H9 (cell line): ENCODE measurements around the gene BEND5. TPM values are rescaled to one million over a fixed set of nuclear protein-coding genes. Genes with fewer than 3 reads are reported as not detected.

Experiments
- DNase-seq: peaks from one replicate; pipeline ENCODE4 v3.0.0-alpha.2; 2017
- H2AFZ ChIP-seq: one replicate; pipeline ENCODE4 v1.6.1; 2013; ENCODE audit warnings: mild to moderate bottlenecking, low read length, control low read depth, moderate library complexity
- H2AK5ac ChIP-seq: 2 replicates; pipeline ENCODE4 v1.6.1; 2013; ENCODE audit warnings: low read length, control low read depth, mixed read lengths; ENCODE audit not compliant: insufficient read length
- H2BK120ac ChIP-seq: one replicate; pipeline ENCODE4 v1.6.1; 2013; ENCODE audit warnings: low read depth, mild to moderate bottlenecking, low read length, control low read depth, inconsistent platforms; ENCODE audit not compliant: poor library complexity, severe bottlenecking
- H2BK12ac ChIP-seq: 2 replicates; pipeline ENCODE4 v1.6.1; 2013; ENCODE audit warnings: low read length, control low read depth, mixed read lengths, low read depth; ENCODE audit not compliant: insufficient read length
- H2BK15ac ChIP-seq: 2 replicates; pipeline ENCODE4 v1.6.1; 2013; ENCODE audit warnings: low read depth, low read length, control low read depth
- H2BK20ac ChIP-seq: one replicate; pipeline ENCODE4 v1.6.1; 2013; ENCODE audit warnings: low read depth, mild to moderate bottlenecking, low read length, control low read depth, inconsistent platforms; ENCODE audit not compliant: poor library complexity, severe bottlenecking
- H2BK5ac ChIP-seq: 2 replicates; pipeline ENCODE4 v1.6.1; 2013; ENCODE audit warnings: low read length, control low read depth, mixed read lengths; ENCODE audit not compliant: insufficient read length
- H3K14ac ChIP-seq: 2 replicates; pipeline ENCODE4 v1.6.1; 2013; ENCODE audit warnings: low read length, control low read depth; ENCODE audit not compliant: insufficient read depth
- H3K18ac ChIP-seq: 2 replicates; pipeline ENCODE4 v1.6.1; 2013; ENCODE audit warnings: low read depth, mild to moderate bottlenecking, mixed read lengths, low read length, control low read depth; ENCODE audit not compliant: insufficient read length
- H3K23ac ChIP-seq: 2 replicates; pipeline ENCODE4 v1.6.1; 2013; ENCODE audit warnings: low read length, control low read depth, mixed read lengths, low read depth; ENCODE audit not compliant: insufficient read length
- H3K23me2 ChIP-seq: 2 replicates; pipeline ENCODE4 v1.6.1; 2013; ENCODE audit warnings: low read depth, mild to moderate bottlenecking, mixed read lengths, low read length, control low read depth; ENCODE audit not compliant: insufficient read length, poor library complexity, severe bottlenecking
- H3K27ac ChIP-seq: 2 replicates; pipeline ENCODE4 v1.5.1; 2013; ENCODE audit warnings: low read length, control low read depth, mixed read lengths, low read depth; ENCODE audit not compliant: insufficient read length
- H3K27me3 ChIP-seq: 2 replicates; pipeline ENCODE4 v1.6.1; 2013; ENCODE audit warnings: low read length, control low read depth, inconsistent platforms; ENCODE audit not compliant: insufficient read depth
- H3K4ac ChIP-seq: 2 replicates; pipeline ENCODE4 v1.6.1; 2013; ENCODE audit warnings: low read depth, mild to moderate bottlenecking, control low read depth, inconsistent platforms, low read length, moderate library complexity
- H3K4me1 ChIP-seq: 2 replicates; pipeline ENCODE4 v1.6.1; 2013; ENCODE audit warnings: low read length, control low read depth, inconsistent platforms; ENCODE audit not compliant: insufficient read depth
- H3K4me2 ChIP-seq: 2 replicates; pipeline ENCODE4 v1.6.1; 2013; ENCODE audit warnings: low read length, control low read depth, mixed read lengths; ENCODE audit not compliant: insufficient read length, insufficient read depth
- H3K56ac ChIP-seq: 2 replicates; pipeline ENCODE4 v1.6.1; 2013; ENCODE audit warnings: low read depth, mild to moderate bottlenecking, mixed read lengths, low read length, control low read depth; ENCODE audit not compliant: insufficient read length
- H3K79me1 ChIP-seq: 2 replicates; pipeline ENCODE4 v1.6.1; 2013; ENCODE audit warnings: low read depth, mild to moderate bottlenecking, moderate library complexity, low read length, control low read depth, inconsistent platforms; ENCODE audit not compliant: insufficient read depth, poor library complexity, severe bottlenecking
- H3K79me2 ChIP-seq: 2 replicates; pipeline ENCODE4 v1.6.1; 2013; ENCODE audit warnings: low read length, control low read depth, inconsistent platforms; ENCODE audit not compliant: insufficient read depth
- H3K9ac ChIP-seq: 2 replicates; pipeline ENCODE4 v1.6.1; 2013; ENCODE audit warnings: low read length, control low read depth, mixed read lengths; ENCODE audit not compliant: insufficient read length; ENCODE audit errors: extremely low read depth
- H3K9me3 ChIP-seq: one replicate; pipeline ENCODE4 v1.6.1; 2013; ENCODE audit warnings: low read depth, low read length, inconsistent platforms; ENCODE audit not compliant: control insufficient read depth
- H3T11ph ChIP-seq: one replicate; pipeline ENCODE4 v1.6.1; 2013; ENCODE audit warnings: mild to moderate bottlenecking, low read length, control low read depth, inconsistent platforms
- H4K20me1 ChIP-seq: one replicate; pipeline ENCODE4 v1.6.1; 2013; ENCODE audit not compliant: control insufficient read depth, insufficient read length, insufficient read depth
- H4K5ac ChIP-seq: 2 replicates; pipeline ENCODE4 v1.6.1; 2013; ENCODE audit warnings: low read depth, mild to moderate bottlenecking, mixed read lengths, low read length, control low read depth; ENCODE audit not compliant: insufficient read length
- H4K8ac ChIP-seq: replicated peaks from 2 replicates; pipeline ENCODE4 v1.6.1; 2013; ENCODE audit warnings: low read length, control low read depth, mixed read lengths, low read depth; ENCODE audit not compliant: insufficient read length
- H4K91ac ChIP-seq: 2 replicates; pipeline ENCODE4 v1.6.1; 2013; ENCODE audit warnings: low read depth, mild to moderate bottlenecking, moderate library complexity, mixed read lengths, low read length, control low read depth; ENCODE audit not compliant: insufficient read length
- H3K27ac Mint-ChIP-seq, 3 experiments: 2 replicates in 2 of 3; 3 replicates in 1 of 3; pipeline ENCODE4 v1.8.0; 2020 to 2021; ENCODE audit warnings: mixed read lengths in 3 of 3, mild to moderate bottlenecking in 1 of 3, moderate library complexity in 1 of 3
- H3K27me3 Mint-ChIP-seq: 2 replicates; pipeline ENCODE4 v1.8.0; 2021; ENCODE audit warnings: low read depth, mild to moderate bottlenecking, moderate library complexity, mixed read lengths
- H3K36me3 Mint-ChIP-seq, 3 experiments: 2 replicates in 2 of 3; 3 replicates in 1 of 3; pipeline ENCODE4 v1.8.0; 2020 to 2021; ENCODE audit warnings: low read depth in 3 of 3, mixed read lengths in 3 of 3; ENCODE audit not compliant: insufficient read depth in 1 of 3
- H3K4me1 Mint-ChIP-seq, 2 experiments: 2 replicates each; pipeline ENCODE4 v1.8.0; 2020; ENCODE audit warnings: mixed read lengths in 2 of 2
- H3K4me3 Mint-ChIP-seq, 2 experiments: 2 replicates in 1 of 2; 3 replicates in 1 of 2; pipeline ENCODE4 v1.8.0; 2020 to 2021; ENCODE audit warnings: mild to moderate bottlenecking in 2 of 2, mixed read lengths in 2 of 2, moderate library complexity in 1 of 2
- H3K9me3 Mint-ChIP-seq, 2 experiments: 2 replicates in 1 of 2; 3 replicates in 1 of 2; pipeline ENCODE4 v1.8.0; 2020; ENCODE audit warnings: mild to moderate bottlenecking in 2 of 2, mixed read lengths in 2 of 2, moderate library complexity in 1 of 2
- CTCF ChIP-seq: fragments of 200-600 bp; sonication (generic); conservative IDR thresholded peaks from 3 replicates; pipeline ENCODE4 v1.8.0; 2021; ENCODE audit warnings: antibody characterized with exemption, mild to moderate bottlenecking
- WGBS: extraction: QIAGEN DNeasy Blood & Tissue Kit; methylation state at CpG from one replicate; pipeline ENCODE4 v1.1.7; 2013; ENCODE audit warnings: missing lambda C conversion rate, low lambda C conversion rate, mixed read lengths; ENCODE audit not compliant: insufficient read length; ENCODE audit errors: extremely low coverage; 5-methylcytosine and 5-hydroxymethylcytosine counted together
- total RNA-seq: library from RNA; stranded (reverse); gene quantifications from 2 replicates; pipeline ENCODE4 v1.2.1, GENCODE V29; 2021

Gene BEND5
- total RNA-seq, 1 experiment from 2014 or later = 4.8 TPM

- no peak overlapping the region for H2AK5ac ChIP-seq
- H3K4me2 ChIP-seq = no peak overlapping the region
- no peak overlapping the region for H3K56ac ChIP-seq
- no peak overlapping the region for H3T11ph ChIP-seq
- H3K4me1 Mint-ChIP-seq = peaks cover 20 to 30% of the 10 kb centered on the region in 2 experiments
- H3K27me3 Mint-ChIP-seq = no peaks in the 10 kb centered on the region; the same call in 1 of the 2 replicates
- peaks cover 16 to 55% (median 31%) of the 10 kb centered on the region in 3 experiments; a peak in 6 of 7 replicates for H3K36me3 Mint-ChIP-seq
- H4K20me1 ChIP-seq = no peaks in the 10 kb centered on the region
- H3K27ac ChIP-seq = no peak overlapping the region
- no CpG with 5 or more reads among the region's 1 CpG for WGBS
- H3K23ac ChIP-seq = no peak overlapping the region
- H2BK120ac ChIP-seq = no peak overlapping the region
- no peak overlapping the region; a peak in 1 of 7 replicates for H3K27ac Mint-ChIP-seq
- H2BK15ac ChIP-seq = no peak overlapping the region
- H4K8ac ChIP-seq = no peak overlapping the region
- H2BK5ac ChIP-seq = no peak overlapping the region
- H3K4ac ChIP-seq = no peak overlapping the region
- no peaks in the 10 kb centered on the region for H3K23me2 ChIP-seq
- no peak overlapping the region for H4K91ac ChIP-seq
- no peaks in the 10 kb centered on the region for H3K79me2 ChIP-seq
- no peak overlapping the region for H4K5ac ChIP-seq
- no peak overlapping the region for H3K14ac ChIP-seq
- H3K27me3 ChIP-seq = no peaks in the 10 kb centered on the region
- H3K9me3 Mint-ChIP-seq = no peaks in the 10 kb centered on the region
- no peak overlapping the region for H2AFZ ChIP-seq
- no peak overlapping the region for H2BK12ac ChIP-seq
- TF ChIP-seq CTCF = no peak
- no peak overlapping the region for H2BK20ac ChIP-seq
- no peak for DNase-seq
- H3K18ac ChIP-seq = no peak overlapping the region
- no peak overlapping the region for H3K9ac ChIP-seq
- no peaks in the 10 kb centered on the region for H3K9me3 ChIP-seq
- no peaks in the 10 kb centered on the region for H3K79me1 ChIP-seq
- H3K4me3 Mint-ChIP-seq = no peak overlapping the region
- peaks cover 3% of the 10 kb centered on the region; the same call in 1 of the 2 replicates for H3K4me1 ChIP-seq
Measured at GRCh38 chr1:48756683-48757316, 19.9 kb downstream of the BEND5 start.
